Astrocyte (in vitro differentiated cells and primary cell): ENCODE data around the gene CTNNA3. TPM values are rescaled to one million over a fixed set of nuclear protein-coding genes. Genes with fewer than 3 reads are reported as not detected.

Source experiments
- DNase-seq: peaks from one replicate; pipeline ENCODE4 v3.0.0-alpha.2; 2010; ENCODE audit warnings: low read depth
- FAIRE-seq: peaks from 2 replicates; lab custom pipeline; 2011; peaks lifted over from hg19 to GRCh38; lab: Jason Lieb, UNC
- H2AFZ ChIP-seq: 2 replicates; pipeline ENCODE4 v1.6.0; 2012; ENCODE audit warnings: low read depth, low read length, inconsistent platforms
- H3K27ac ChIP-seq: 2 replicates; pipeline ENCODE4 v1.5.1; 2011; ENCODE audit warnings: low read depth, low read length, inconsistent platforms
- H3K27me3 ChIP-seq: 2 replicates; pipeline ENCODE4 v1.6.0; 2011; ENCODE audit warnings: low read length, inconsistent platforms; ENCODE audit not compliant: insufficient read depth
- H3K36me3 ChIP-seq: 2 replicates; pipeline ENCODE4 v1.5.1; 2011; ENCODE audit warnings: low read length, inconsistent platforms; ENCODE audit not compliant: insufficient read depth
- H3K4me1 ChIP-seq: 2 replicates; pipeline ENCODE4 v1.5.1; 2011; ENCODE audit warnings: low read length, inconsistent platforms; ENCODE audit not compliant: insufficient read depth
- H3K4me2 ChIP-seq: 2 replicates; pipeline ENCODE4 v1.6.0; 2012; ENCODE audit warnings: low read length, inconsistent platforms
- H3K4me3 ChIP-seq: 2 replicates; pipeline ENCODE4 v1.5.1; 2011; ENCODE audit warnings: low read depth, mild to moderate bottlenecking, low read length, inconsistent platforms; ENCODE audit not compliant: insufficient read depth
- H3K79me2 ChIP-seq: 2 replicates; pipeline ENCODE4 v1.6.0; 2012; ENCODE audit warnings: mild to moderate bottlenecking, low read length, inconsistent platforms; ENCODE audit not compliant: insufficient read depth
- H3K9ac ChIP-seq: 2 replicates; pipeline ENCODE4 v1.6.0; 2012; ENCODE audit warnings: mild to moderate bottlenecking, low read length, inconsistent platforms
- H3K9me3 ChIP-seq: 2 replicates; pipeline ENCODE4 v1.5.1; 2012; ENCODE audit warnings: low read depth, mild to moderate bottlenecking, low read length, inconsistent platforms; ENCODE audit not compliant: insufficient read depth
- H4K20me1 ChIP-seq: 2 replicates; pipeline ENCODE4 v1.6.0; 2012; ENCODE audit warnings: low read length, inconsistent platforms; ENCODE audit not compliant: insufficient read depth
- H3K27ac Mint-ChIP-seq: one replicate; pipeline ENCODE4 v1.8.0; 2021; ENCODE audit warnings: mild to moderate bottlenecking, mixed read lengths; ENCODE audit not compliant: unreplicated experiment
- H3K27me3 Mint-ChIP-seq: one replicate; pipeline ENCODE4 v1.8.0; 2021; ENCODE audit warnings: low read depth, mixed read lengths; ENCODE audit not compliant: unreplicated experiment
- H3K36me3 Mint-ChIP-seq: one replicate; pipeline ENCODE4 v1.8.0; 2021; ENCODE audit warnings: low read depth, mixed read lengths; ENCODE audit not compliant: unreplicated experiment
- H3K4me1 Mint-ChIP-seq: one replicate; pipeline ENCODE4 v1.8.0; 2021; ENCODE audit warnings: low read depth, mixed read lengths; ENCODE audit not compliant: unreplicated experiment
- H3K4me3 Mint-ChIP-seq: one replicate; pipeline ENCODE4 v1.8.0; 2021; ENCODE audit warnings: mild to moderate bottlenecking, moderate library complexity, mixed read lengths; ENCODE audit not compliant: unreplicated experiment
- H3K9me3 Mint-ChIP-seq: one replicate; pipeline ENCODE4 v1.8.0; 2021; ENCODE audit warnings: mild to moderate bottlenecking, mixed read lengths; ENCODE audit not compliant: unreplicated experiment
- EZH2 ChIP-seq: IDR thresholded peaks from 2 replicates; pipeline ENCODE4 v1.6.1; 2012; ENCODE audit warnings: mild to moderate bottlenecking, low read length, inconsistent platforms; ENCODE audit not compliant: insufficient read depth
- total RNA-seq: library from RNA; stranded (reverse); gene quantifications from 2 replicates; pipeline ENCODE4 v1.2.1, GENCODE V29; 2021
- TF ChIP-seq, protein P1 (sequence below): IDR thresholded peaks from 2 replicates; pipeline ENCODE4 v1.5.1; 2011; ENCODE audit warnings: low read depth, mild to moderate bottlenecking, inconsistent platforms, low read length, moderate library complexity; ENCODE audit not compliant: insufficient read depth

CTNNA3 gene
- total RNA-seq, 1 donor from 2014 or later: 0.73 TPM

DNA sequence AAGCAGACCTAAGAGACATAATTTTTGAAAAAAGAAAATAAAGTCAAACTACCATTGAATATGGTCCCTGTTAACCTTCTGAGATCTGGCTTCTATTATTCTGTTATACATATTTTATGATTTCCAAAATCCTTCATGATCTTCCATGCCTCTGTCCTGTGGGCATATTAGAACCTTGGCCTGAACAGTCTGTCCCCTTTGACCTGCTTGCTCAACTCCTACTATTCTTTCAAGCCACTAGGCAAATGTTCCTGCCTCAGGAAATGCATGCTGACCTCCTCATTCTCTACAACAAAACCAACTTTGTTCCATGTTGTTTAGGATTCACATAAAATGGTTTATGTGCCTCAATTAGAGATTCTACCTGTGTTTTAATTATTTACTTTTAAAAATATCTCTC lies 1315.0 kb downstream of the CTNNA3 start:
- no peak overlapping the region for H3K4me3 Mint-ChIP-seq

GRCh38 chr10:66378117-66378876 lies 1317.7 kb downstream of the CTNNA3 start:
- Histone ChIP-seq H2AFZ (no peak overlapping the region), H4K20me1 (no peaks in the 10 kb centered on the region), H3K79me2 (no peaks in the 10 kb centered on the region), H3K36me3 (no peaks in the 10 kb centered on the region), H3K27me3 (no peaks in the 10 kb centered on the region), H3K4me2 (no peak overlapping the region), H3K27ac (no peak overlapping the region), H3K9me3 (no peaks in the 10 kb centered on the region), H3K4me3 (no peak overlapping the region), H3K9ac (no peak overlapping the region), H3K4me1 (no peaks in the 10 kb centered on the region)
- no peak for DNase-seq
- FAIRE-seq: no peak
- no peaks in the 10 kb centered on the region for H3K27me3 Mint-ChIP-seq
- peaks cover 9% of the 10 kb centered on the region for H3K4me1 Mint-ChIP-seq
- H3K36me3 Mint-ChIP-seq: no peaks in the 10 kb centered on the region
- no peak overlapping the region for H3K27ac Mint-ChIP-seq
- TF ChIP-seq, protein P1, sequence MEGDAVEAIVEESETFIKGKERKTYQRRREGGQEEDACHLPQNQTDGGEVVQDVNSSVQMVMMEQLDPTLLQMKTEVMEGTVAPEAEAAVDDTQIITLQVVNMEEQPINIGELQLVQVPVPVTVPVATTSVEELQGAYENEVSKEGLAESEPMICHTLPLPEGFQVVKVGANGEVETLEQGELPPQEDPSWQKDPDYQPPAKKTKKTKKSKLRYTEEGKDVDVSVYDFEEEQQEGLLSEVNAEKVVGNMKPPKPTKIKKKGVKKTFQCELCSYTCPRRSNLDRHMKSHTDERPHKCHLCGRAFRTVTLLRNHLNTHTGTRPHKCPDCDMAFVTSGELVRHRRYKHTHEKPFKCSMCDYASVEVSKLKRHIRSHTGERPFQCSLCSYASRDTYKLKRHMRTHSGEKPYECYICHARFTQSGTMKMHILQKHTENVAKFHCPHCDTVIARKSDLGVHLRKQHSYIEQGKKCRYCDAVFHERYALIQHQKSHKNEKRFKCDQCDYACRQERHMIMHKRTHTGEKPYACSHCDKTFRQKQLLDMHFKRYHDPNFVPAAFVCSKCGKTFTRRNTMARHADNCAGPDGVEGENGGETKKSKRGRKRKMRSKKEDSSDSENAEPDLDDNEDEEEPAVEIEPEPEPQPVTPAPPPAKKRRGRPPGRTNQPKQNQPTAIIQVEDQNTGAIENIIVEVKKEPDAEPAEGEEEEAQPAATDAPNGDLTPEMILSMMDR: no peak
- no peak for TF ChIP-seq EZH2
- H3K4me3 Mint-ChIP-seq: no peak overlapping the region
- H3K9me3 Mint-ChIP-seq: no peaks in the 10 kb centered on the region

More for the DNA sequence above, 1315.0 kb downstream of the CTNNA3 start:
- Histone ChIP-seq H3K4me2 (no peak overlapping the region), H3K9me3 (no peaks in the 10 kb centered on the region), H3K4me3 (no peak overlapping the region), H3K36me3 (no peaks in the 10 kb centered on the region), H3K27me3 (no peaks in the 10 kb centered on the region), H2AFZ (no peak overlapping the region), H3K79me2 (no peaks in the 10 kb centered on the region), H3K9ac (no peak overlapping the region), H3K4me1 (no peaks in the 10 kb centered on the region), H3K27ac (no peak overlapping the region), H4K20me1 (no peaks in the 10 kb centered on the region)
- no peak for DNase-seq
- Mint-ChIP-seq H3K4me1 (peaks cover 9% of the 10 kb centered on the region), H3K9me3 (no peaks in the 10 kb centered on the region), H3K27ac (no peak overlapping the region), H3K36me3 (no peaks in the 10 kb centered on the region), H3K27me3 (no peaks in the 10 kb centered on the region)
- no peak for TF ChIP-seq EZH2
- TF ChIP-seq, protein P1: no peak
- no peak for FAIRE-seq

DNA sequence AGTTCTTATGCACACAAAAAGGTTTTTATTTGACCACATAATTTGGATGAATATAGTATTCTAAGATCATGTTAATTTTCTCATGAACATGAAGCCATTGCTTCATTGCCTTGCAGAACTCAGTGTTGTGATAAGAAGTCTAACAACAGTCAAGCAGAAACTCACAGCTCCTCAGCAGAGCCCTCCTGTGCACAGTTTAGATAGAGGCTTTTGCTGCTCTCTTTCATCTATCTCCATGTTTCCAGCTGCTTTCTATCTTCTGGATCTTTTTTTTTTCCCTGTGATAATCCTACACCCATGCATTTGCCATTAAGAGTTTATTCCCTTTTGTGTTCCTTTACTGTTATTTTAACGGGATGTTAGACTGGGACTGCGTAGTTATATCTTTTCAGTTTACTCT lies 1327.8 kb downstream of the CTNNA3 start:
- H3K4me1 ChIP-seq: no peaks in the 10 kb centered on the region
- no peak overlapping the region for H3K4me2 ChIP-seq
- no peaks in the 10 kb centered on the region for H4K20me1 ChIP-seq
- no peaks in the 10 kb centered on the region for H3K27me3 Mint-ChIP-seq
- no peak overlapping the region for H3K4me3 ChIP-seq
- no peak overlapping the region for H3K4me3 Mint-ChIP-seq
- H2AFZ ChIP-seq: no peak overlapping the region
- H3K9ac ChIP-seq: no peak overlapping the region
- no peaks in the 10 kb centered on the region for H3K9me3 ChIP-seq
- H3K27ac ChIP-seq: no peak overlapping the region
- no peak for FAIRE-seq
- H3K9me3 Mint-ChIP-seq: no peaks in the 10 kb centered on the region
- no peak overlapping the region for H3K27ac Mint-ChIP-seq
- H3K27me3 ChIP-seq: no peaks in the 10 kb centered on the region
- no peak for DNase-seq
- H3K36me3 Mint-ChIP-seq: no peaks in the 10 kb centered on the region
- no peaks in the 10 kb centered on the region for H3K4me1 Mint-ChIP-seq
- no peak for TF ChIP-seq EZH2
- TF ChIP-seq, protein P1: no peak
- no peaks in the 10 kb centered on the region for H3K79me2 ChIP-seq
- no peaks in the 10 kb centered on the region for H3K36me3 ChIP-seq
